Medulla oblongata (tissue), 1 donor: ENCODE results near the gene GCSH.
"Not testable (repeated sequence)": the region's sequence is repeated elsewhere in the genome, so short reads cannot be mapped to it uniquely, and the experiment has no call there.

Experiments
- DNase-seq: peaks from one replicate; pipeline ENCODE4 v3.0.0-alpha.2; 2015; ENCODE audit errors: extremely low spot score

Gene GCSH

GRCh38 chr16:81095953-81096714 is at the start of gene GCSH:
Gene GCSH, minus strand, starts transcription at chr16:81096395. Its CDS starts 117 bp downstream, at chr16:81096278.
- peak; percentile 99 for DNase-seq

- DNase-seq: no peak
These were observed 47.8 kb upstream of the GCSH start for GRCh38 chr16:81143921-81144471.

GRCh38 chr16:81142864-81143263 is 46.7 kb upstream of the GCSH start:
- no peak for DNase-seq

- DNase-seq: no peak
These were observed 45.0 kb upstream of the GCSH start for GRCh38 chr16:81140930-81141780.

GRCh38 chr16:81138831-81139557 is 42.8 kb upstream of the GCSH start:
- no peak for DNase-seq

- no peak for DNase-seq
These were observed 41.6 kb upstream of the GCSH start for GRCh38 chr16:81137754-81138153.

- peak; percentile 54 for DNase-seq
These were observed 40.5 kb upstream of the GCSH start for GRCh38 chr16:81136390-81137335.

GRCh38 chr16:81130126-81130525 is 33.9 kb upstream of the GCSH start:
- no peak for DNase-seq

- DNase-seq: no peak
These were observed 32.7 kb upstream of the GCSH start for GRCh38 chr16:81128726-81129524.

GRCh38 chr16:81127051-81127450 is 30.9 kb upstream of the GCSH start:
- DNase-seq: no peak

GRCh38 chr16:81123092-81123852 is 27.1 kb upstream of the GCSH start:
- DNase-seq: no peak

GRCh38 chr16:81121474-81121990 is 25.3 kb upstream of the GCSH start:
- no peak for DNase-seq

GRCh38 chr16:81117436-81117835 is 21.2 kb upstream of the GCSH start:
- no peak for DNase-seq

GRCh38 chr16:81116285-81116684 is 20.1 kb upstream of the GCSH start:
- no peak for DNase-seq

- DNase-seq: no peak
These were observed 16.3 kb upstream of the GCSH start for GRCh38 chr16:81112453-81112852.

- not testable (repeated sequence) for DNase-seq
These were observed 13.1 kb upstream of the GCSH start for GRCh38 chr16:81109274-81109673.

- DNase-seq: no peak
These were observed 11.3 kb upstream of the GCSH start for GRCh38 chr16:81107511-81107910.

GRCh38 chr16:81106826-81107503 is 10.8 kb upstream of the GCSH start:
- DNase-seq: peak; percentile 9
